IMR-90 (cell line): ENCODE results near the gene COL28A1. TPM values are rescaled to one million over a fixed set of nuclear protein-coding genes. Genes with fewer than 3 reads are reported as not detected.

Source experiments
- ATAC-seq: fragments of 200-7000 bp; cut with Tn5 transposase; 2 replicates; pipeline ENCODE4 v1.9.1; 2020; ENCODE audit warnings: low read depth, mild to moderate bottlenecking, moderate library complexity
- BruUV-seq: library from RNA; stranded (reverse); fragments of 400-500 nt; replicated peaks from 2 replicates; lab custom pipeline; 2021; lab: Mats Ljungman, UMichigan
- CTCF ChIA-PET: fragments of 300-600 bp; formaldehyde crosslinking; extraction: SDS; loops from one replicate; lab custom pipeline; 2021; ENCODE audit warnings: antibody characterized with exemption; lab: Yijun Ruan, JAX
- POLR2A ChIA-PET: fragments of 300-600 bp; sonication (Branson Sonifier 250); formaldehyde crosslinking; loops from one replicate; lab custom pipeline; 2022; ENCODE audit warnings: antibody characterized with exemption; ENCODE audit not compliant: unreplicated experiment; lab: Charles Lee
- DNase-seq: peaks from one replicate; pipeline ENCODE4 v3.0.0; 2013
- H2AFZ ChIP-seq: replicated peaks from 2 replicates; pipeline ENCODE3; 2013; ENCODE audit warnings: low read length, mild to moderate bottlenecking; ENCODE audit not compliant: poor library complexity
- H2AK5ac ChIP-seq: 2 replicates; pipeline ENCODE4 v1.6.1; 2013; ENCODE audit warnings: low read depth, low read length, inconsistent platforms
- H2AK9ac ChIP-seq: replicated peaks from 2 replicates; pipeline ENCODE3; 2013; ENCODE audit warnings: mild to moderate bottlenecking, low read depth, low read length, moderate library complexity; ENCODE audit not compliant: poor library complexity
- H2BK120ac ChIP-seq: 2 replicates; pipeline ENCODE4 v1.6.1; 2013; ENCODE audit warnings: low read depth, low read length, inconsistent platforms
- H2BK15ac ChIP-seq: 3 replicates; pipeline ENCODE4 v1.6.1; 2013; ENCODE audit warnings: low read depth, low read length, inconsistent platforms
- H2BK20ac ChIP-seq: 2 replicates; pipeline ENCODE4 v1.6.1; 2013; ENCODE audit warnings: low read depth, mild to moderate bottlenecking, inconsistent platforms, low read length, moderate library complexity
- H2BK5ac ChIP-seq: 2 replicates; pipeline ENCODE4 v1.6.1; 2013; ENCODE audit warnings: mild to moderate bottlenecking, low read depth, low read length, inconsistent platforms; ENCODE audit not compliant: poor library complexity, severe bottlenecking
- H3K14ac ChIP-seq: replicated peaks from 2 replicates; pipeline ENCODE4 v1.6.1; 2013; ENCODE audit warnings: low read depth, low read length, inconsistent platforms
- H3K18ac ChIP-seq: 2 replicates; pipeline ENCODE4 v1.6.1; 2013; ENCODE audit warnings: low read depth, low read length, control low read depth
- H3K23ac ChIP-seq: 2 replicates; pipeline ENCODE4 v1.6.1; 2013; ENCODE audit warnings: low read depth, low read length, inconsistent platforms
- H3K27ac ChIP-seq: 2 replicates; pipeline ENCODE4 v1.5.1; 2013; ENCODE audit warnings: mild to moderate bottlenecking, control low read depth, low read length; ENCODE audit not compliant: insufficient read depth
- H3K27me3 ChIP-seq: 2 replicates; pipeline ENCODE4 v1.6.1; 2013; ENCODE audit warnings: low read length; ENCODE audit not compliant: control insufficient read depth, insufficient read depth
- H3K36me3 ChIP-seq: 2 replicates; pipeline ENCODE4 v1.6.1; 2013; ENCODE audit warnings: low read length, mixed read lengths; ENCODE audit not compliant: control insufficient read depth, insufficient read depth
- H3K4ac ChIP-seq: 2 replicates; pipeline ENCODE4 v1.6.1; 2013; ENCODE audit warnings: low read depth, low read length, inconsistent platforms
- H3K4me1 ChIP-seq: 2 replicates; pipeline ENCODE4 v1.6.1; 2013; ENCODE audit warnings: low read length, mixed read lengths; ENCODE audit not compliant: control insufficient read depth, insufficient read depth
- H3K4me2 ChIP-seq: 2 replicates; pipeline ENCODE4 v1.6.1; 2013; ENCODE audit warnings: low read depth, mild to moderate bottlenecking, control low read depth, low read length, moderate library complexity
- H3K4me3 ChIP-seq: 2 replicates; pipeline ENCODE4 v1.5.1; 2013; ENCODE audit warnings: low read depth, mild to moderate bottlenecking, control low read depth, low read length, moderate library complexity; ENCODE audit not compliant: insufficient read depth
- H3K56ac ChIP-seq: 2 replicates; pipeline ENCODE4 v1.6.1; 2013; ENCODE audit warnings: low read length, inconsistent platforms; ENCODE audit not compliant: insufficient read depth; ENCODE audit errors: extremely low read depth
- H3K79me1 ChIP-seq, 2 experiments: 2 replicates each; pipeline ENCODE4 v1.6.1; 2013; ENCODE audit warnings: low read length in 2 of 2, inconsistent platforms in 1 of 2, low read depth in 1 of 2
- H3K9ac ChIP-seq: 2 replicates; pipeline ENCODE4 v1.6.1; 2013; ENCODE audit warnings: low read depth, low read length, control low read depth
- H3K9me1 ChIP-seq: 2 replicates; pipeline ENCODE4 v1.6.1; 2013; ENCODE audit warnings: low read length, inconsistent platforms; ENCODE audit not compliant: insufficient read depth
- H3K9me3 ChIP-seq: 2 replicates; pipeline ENCODE4 v1.6.1; 2013; ENCODE audit warnings: low read length; ENCODE audit not compliant: control insufficient read depth, insufficient read depth
- H4K20me1 ChIP-seq: 2 replicates; pipeline ENCODE4 v1.6.1; 2013; ENCODE audit warnings: low read length, inconsistent platforms; ENCODE audit not compliant: insufficient read depth
- H4K5ac ChIP-seq: 2 replicates; pipeline ENCODE4 v1.6.1; 2013; ENCODE audit warnings: mild to moderate bottlenecking, low read depth, low read length, control low read depth
- H4K8ac ChIP-seq, 2 experiments: 2 replicates each; pipeline ENCODE4 v1.6.1; 2013; ENCODE audit warnings: low read depth in 2 of 2, low read length in 2 of 2, control low read depth in 1 of 2, inconsistent platforms in 1 of 2
- H4K91ac ChIP-seq: 2 replicates; pipeline ENCODE4 v1.6.1; 2013; ENCODE audit warnings: low read depth, low read length, inconsistent platforms; ENCODE audit not compliant: insufficient read depth
- BHLHE40 ChIP-seq: fragments of 150-350 bp; IDR thresholded peaks from 2 replicates; pipeline ENCODE4 v1.6.1; 2016; ENCODE audit warnings: mild to moderate bottlenecking, low read depth, low read length
- CHD1 ChIP-seq: IDR thresholded peaks from 2 replicates; pipeline ENCODE4 v1.6.1; 2012; ENCODE audit warnings: low read depth, low read length, improper control_type of control experiment
- FOS ChIP-seq: fragments of 150-350 bp; IDR thresholded peaks from 2 replicates; pipeline ENCODE4 v1.6.1; 2016; ENCODE audit warnings: low read depth, low read length
- MAFK ChIP-seq: IDR thresholded peaks from 2 replicates; pipeline ENCODE4 v1.6.1; 2012; ENCODE audit warnings: low read depth, low read length, improper control_type of control experiment
- NFE2L2 ChIP-seq: fragments of 150-350 bp; IDR thresholded peaks from 2 replicates; pipeline ENCODE4 v1.6.1; 2016; ENCODE audit warnings: low read depth, mild to moderate bottlenecking, low read length
- POLR2A ChIP-seq: IDR thresholded peaks from 2 replicates; pipeline ENCODE4 v1.6.1; 2012; ENCODE audit warnings: mild to moderate bottlenecking, low read depth, low read length
- RAD21 ChIP-seq: IDR thresholded peaks from 2 replicates; pipeline ENCODE4 v1.6.1; 2012; ENCODE audit warnings: low read length, improper control_type of control experiment
- RCOR1 ChIP-seq: IDR thresholded peaks from 2 replicates; pipeline ENCODE4 v1.6.1; 2012; ENCODE audit warnings: mild to moderate bottlenecking, low read length, improper control_type of control experiment; ENCODE audit not compliant: insufficient replicate concordance
- RFX5 ChIP-seq: IDR thresholded peaks from 2 replicates; pipeline ENCODE4 v1.8.0; 2012; ENCODE audit warnings: low read depth, mild to moderate bottlenecking, low read length, moderate library complexity
- WGBS, 2 experiments: methylation state at CpG; one replicate each; pipeline versions ENCODE4 v1.1.5 to v1.1.7; 2013; ENCODE audit warnings: missing lambda C conversion rate in 2 of 2; ENCODE audit not compliant: insufficient read length in 1 of 2; ENCODE audit errors: extremely low coverage in 2 of 2; 5-methylcytosine and 5-hydroxymethylcytosine counted together
- dilution Hi-C: fragments of 300-500 bp; cut with HindIII; formaldehyde crosslinking; loops from one replicate; pipeline ENCODE4 v1.14.3; 2018; ENCODE audit warnings: low sequenced_read_pairs; ENCODE audit not compliant: unreplicated experiment
- in situ Hi-C: fragments of 300-500 bp; cut with MboI; formaldehyde crosslinking; loops from 3 replicates; pipeline ENCODE4 v1.14.3; 2019; ENCODE audit warnings: low sequenced_read_pairs, inconsistent platforms, mixed read lengths
- intact Hi-C: fragments of 100-400 bp; cut with micrococcal nuclease; formaldehyde crosslinking; loops from 2 replicates; pipeline ENCODE4 v1.10.0; 2022
- polyA plus RNA-seq, 3 experiments: library from polyadenylated mRNA; depleted of rRNA; stranded (reverse); fragments of >200 nt; gene quantifications; 2 replicates each; pipeline ENCODE4 v1.2.3, GENCODE V29; 2012; ENCODE audit warnings: low replicate concordance in 1 of 3
- total RNA-seq: library from RNA; depleted of rRNA; stranded (reverse); fragments of >200 nt; gene quantifications from 2 replicates; pipeline ENCODE4 v1.2.3, GENCODE V29; 2012
- TF ChIP-seq, protein P1 (sequence below): fragments of 150-350 bp; IDR thresholded peaks from 2 replicates; pipeline ENCODE4 v1.6.1; 2017; ENCODE audit warnings: mild to moderate bottlenecking, antibody characterized with exemption, low read length, low read depth
- TF ChIP-seq, protein P2 (sequence below): conservative IDR thresholded peaks from 2 replicates; pipeline ENCODE4 v1.5.1; 2012; ENCODE audit warnings: mild to moderate bottlenecking, low read depth, low read length, improper control_type of control experiment
- TF ChIP-seq, protein P3 (sequence below): fragments of 150-350 bp; IDR thresholded peaks from 2 replicates; pipeline ENCODE4 v1.6.1; 2016; ENCODE audit warnings: low read depth, mild to moderate bottlenecking, low read length, moderate library complexity, borderline replicate concordance

Gene COL28A1
- total and polyA plus RNA-seq, 2 of the 4 experiments (the other 2 are of a cell fraction), result under 0.01 to 0.05 TPM

DNA sequence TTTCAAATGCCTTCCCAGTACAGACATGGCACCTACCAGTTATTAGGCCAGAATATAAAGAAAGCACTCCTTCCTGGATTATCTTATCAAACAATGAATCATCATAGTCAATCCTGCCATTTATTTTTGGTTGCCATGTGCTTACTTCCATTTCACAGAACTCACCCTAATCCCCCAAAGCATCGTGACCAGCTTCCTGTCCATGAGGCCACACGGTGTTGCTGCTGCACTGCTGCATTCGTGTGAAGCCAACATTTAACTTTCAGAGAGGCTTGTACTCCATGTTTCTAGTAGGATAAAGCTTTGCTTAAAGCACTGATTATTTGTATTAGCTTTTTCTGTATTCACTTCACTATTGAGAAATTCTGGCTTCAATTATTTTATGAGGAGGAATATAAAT is 14.4 kb downstream of the COL28A1 start:
- Histone ChIP-seq H4K5ac (no peak overlapping the region), H4K20me1 (no peaks in the 10 kb centered on the region), H2BK20ac (no peak overlapping the region), H3K27me3 (no peaks in the 10 kb centered on the region), H3K4me2 (no peak overlapping the region), H3K9ac (no peak overlapping the region), H3K9me1 (no peaks in the 10 kb centered on the region), H3K79me1 (no peaks in the 10 kb centered on the region), H2BK5ac (no peak overlapping the region), H2AK5ac (no peak overlapping the region), H2AFZ (no peak overlapping the region), H2BK120ac (no peak overlapping the region), H3K36me3 (no peaks in the 10 kb centered on the region), H2AK9ac (no peak overlapping the region), H4K91ac (no peak overlapping the region), H3K4me3 (no peak overlapping the region), H3K56ac (no peak overlapping the region), H2BK15ac (no peak overlapping the region), H3K4me1 (peaks cover 2% of the 10 kb centered on the region; the same call in 1 of the 2 replicates), H3K9me3 (no peaks in the 10 kb centered on the region), H3K23ac (no peak overlapping the region), H3K4ac (no peak overlapping the region), H3K27ac (no peak overlapping the region), H4K8ac (no peak overlapping the region), H3K14ac (no peak overlapping the region), H3K18ac (no peak overlapping the region; the same call in 1 of the 2 replicates)
- ATAC-seq (no peak), DNase-seq (no peak)
- intact Hi-C loops (no loop called here), dilution Hi-C loops (no loop called here), in situ Hi-C loops (no loop called here)
- ChIA-PET POLR2A (no interaction called here), CTCF (interaction anchor here (0.6 kb wide), 1 partner anchor 994 kb away, joined by 4 read pairs; no protein-coding TSS in a partner anchor)
- BruUV-seq, result no TSS peak
- no CpG with 5 or more reads among the region's 3 CpGs for WGBS, 2 experiments
- TF ChIP-seq RCOR1, result no peak
- TF ChIP-seq MAFK, result no peak
- TF ChIP-seq NFE2L2, result no peak
- TF ChIP-seq FOS, result no peak
- no peak for TF ChIP-seq RFX5
- TF ChIP-seq, protein P1, sequence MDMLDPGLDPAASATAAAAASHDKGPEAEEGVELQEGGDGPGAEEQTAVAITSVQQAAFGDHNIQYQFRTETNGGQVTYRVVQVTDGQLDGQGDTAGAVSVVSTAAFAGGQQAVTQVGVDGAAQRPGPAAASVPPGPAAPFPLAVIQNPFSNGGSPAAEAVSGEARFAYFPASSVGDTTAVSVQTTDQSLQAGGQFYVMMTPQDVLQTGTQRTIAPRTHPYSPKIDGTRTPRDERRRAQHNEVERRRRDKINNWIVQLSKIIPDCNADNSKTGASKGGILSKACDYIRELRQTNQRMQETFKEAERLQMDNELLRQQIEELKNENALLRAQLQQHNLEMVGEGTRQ, result no peak
- TF ChIP-seq BHLHE40, result no peak
- TF ChIP-seq, protein P2, sequence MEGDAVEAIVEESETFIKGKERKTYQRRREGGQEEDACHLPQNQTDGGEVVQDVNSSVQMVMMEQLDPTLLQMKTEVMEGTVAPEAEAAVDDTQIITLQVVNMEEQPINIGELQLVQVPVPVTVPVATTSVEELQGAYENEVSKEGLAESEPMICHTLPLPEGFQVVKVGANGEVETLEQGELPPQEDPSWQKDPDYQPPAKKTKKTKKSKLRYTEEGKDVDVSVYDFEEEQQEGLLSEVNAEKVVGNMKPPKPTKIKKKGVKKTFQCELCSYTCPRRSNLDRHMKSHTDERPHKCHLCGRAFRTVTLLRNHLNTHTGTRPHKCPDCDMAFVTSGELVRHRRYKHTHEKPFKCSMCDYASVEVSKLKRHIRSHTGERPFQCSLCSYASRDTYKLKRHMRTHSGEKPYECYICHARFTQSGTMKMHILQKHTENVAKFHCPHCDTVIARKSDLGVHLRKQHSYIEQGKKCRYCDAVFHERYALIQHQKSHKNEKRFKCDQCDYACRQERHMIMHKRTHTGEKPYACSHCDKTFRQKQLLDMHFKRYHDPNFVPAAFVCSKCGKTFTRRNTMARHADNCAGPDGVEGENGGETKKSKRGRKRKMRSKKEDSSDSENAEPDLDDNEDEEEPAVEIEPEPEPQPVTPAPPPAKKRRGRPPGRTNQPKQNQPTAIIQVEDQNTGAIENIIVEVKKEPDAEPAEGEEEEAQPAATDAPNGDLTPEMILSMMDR, result no peak
- TF ChIP-seq, protein P3, sequence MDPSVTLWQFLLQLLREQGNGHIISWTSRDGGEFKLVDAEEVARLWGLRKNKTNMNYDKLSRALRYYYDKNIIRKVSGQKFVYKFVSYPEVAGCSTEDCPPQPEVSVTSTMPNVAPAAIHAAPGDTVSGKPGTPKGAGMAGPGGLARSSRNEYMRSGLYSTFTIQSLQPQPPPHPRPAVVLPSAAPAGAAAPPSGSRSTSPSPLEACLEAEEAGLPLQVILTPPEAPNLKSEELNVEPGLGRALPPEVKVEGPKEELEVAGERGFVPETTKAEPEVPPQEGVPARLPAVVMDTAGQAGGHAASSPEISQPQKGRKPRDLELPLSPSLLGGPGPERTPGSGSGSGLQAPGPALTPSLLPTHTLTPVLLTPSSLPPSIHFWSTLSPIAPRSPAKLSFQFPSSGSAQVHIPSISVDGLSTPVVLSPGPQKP, result no peak
- no peak for TF ChIP-seq POLR2A
- no peak for TF ChIP-seq RAD21
- no peak for TF ChIP-seq CHD1
